K562 (cell line): ENCODE measurements around the gene TMCC2. TPM values are rescaled to one million over a fixed set of nuclear protein-coding genes. Genes with fewer than 3 reads are reported as not detected.

ENCODE experiments used
- ATAC-seq: fragments of 200-7000 bp; cut with Tn5 transposase; 3 replicates; pipeline ENCODE4 v1.9.1; 2020; ENCODE audit warnings: moderate library complexity
- BruUV-seq: library from RNA; stranded (reverse); fragments of 400-500 nt; replicated peaks from 2 replicates; lab custom pipeline; 2021; lab: Mats Ljungman, UMichigan
- CTCF ChIA-PET: fragments of 300-600 bp; formaldehyde crosslinking; extraction: SDS; loops from one replicate; lab custom pipeline; 2021; ENCODE audit warnings: low intra/inter-chr PET ratio; lab: Yijun Ruan, JAX
- POLR2A ChIA-PET: fragments of 300-600, 350-650 bp; sonication (Branson Sonifier 250); formaldehyde crosslinking; extraction: SDS; loops from one replicate; lab custom pipeline; 2021; ENCODE audit warnings: antibody characterized with exemption, inconsistent platforms; lab: Yijun Ruan, JAX
- DNase-seq, 4 experiments: peaks; one replicate each; pipeline versions ENCODE4 v3.0.0 to v3.0.0-alpha.2; 2011 to 2018; ENCODE audit warnings: low spot score in 3 of 4, mixed read lengths in 3 of 4; ENCODE audit errors: extremely low read depth in 1 of 4
- FAIRE-seq: peaks from 2 replicates; lab custom pipeline; 2011; peaks lifted over from hg19 to GRCh38; lab: Jason Lieb, UNC
- H2AFZ ChIP-seq: 2 replicates; pipeline ENCODE4 v1.6.0; 2011; ENCODE audit warnings: low read depth, low read length, control low read depth, inconsistent platforms
- H3K27ac ChIP-seq: fragments of 200-600 bp; 3 replicates; pipeline ENCODE4 v1.8.0; 2011; ENCODE audit warnings: low read depth, mild to moderate bottlenecking, control low read depth, inconsistent platforms, low read length, moderate library complexity, mixed read lengths; ENCODE audit errors: extremely low read depth
- H3K27me3 ChIP-seq, 2 experiments: fragments of 300-600 bp in 1 of 2; 2 replicates in 1 of 2; 3 replicates in 1 of 2; pipeline versions ENCODE4 v1.6.0 to v1.8.0; 2011; ENCODE audit warnings: inconsistent platforms in 2 of 2, low read length in 2 of 2, mild to moderate bottlenecking in 1 of 2, mixed read lengths in 1 of 2, moderate library complexity in 1 of 2; ENCODE audit not compliant: control insufficient read depth in 2 of 2, insufficient read depth in 2 of 2
- H3K36me3 ChIP-seq: fragments of 300-600 bp; 3 replicates; pipeline ENCODE4 v1.8.0; 2011; ENCODE audit warnings: mild to moderate bottlenecking, low read length, inconsistent platforms; ENCODE audit not compliant: control insufficient read depth, insufficient read depth
- H3K4me1 ChIP-seq, 2 experiments: fragments of 200-600 bp in 1 of 2; replicated peaks in 1 of 2; 2 replicates in 1 of 2; 3 replicates in 1 of 2; pipeline versions ENCODE4 v1.5.1 to v1.8.0; 2011; ENCODE audit warnings: inconsistent platforms in 2 of 2, low read length in 2 of 2, mild to moderate bottlenecking in 1 of 2, mixed read lengths in 1 of 2, moderate library complexity in 1 of 2; ENCODE audit not compliant: control insufficient read depth in 2 of 2, insufficient read depth in 2 of 2
- H3K4me2 ChIP-seq: 2 replicates; pipeline ENCODE4 v1.6.1; 2011; ENCODE audit warnings: low read length, control low read depth, inconsistent platforms, mixed read lengths; ENCODE audit not compliant: insufficient read depth
- H3K4me3 ChIP-seq: fragments of 200-600 bp; sonication (generic), shearing (Covaris generic); 2 replicates; pipeline ENCODE4 v1.5.1; 2016; ENCODE audit warnings: control low read depth, inconsistent platforms
- H3K79me2 ChIP-seq: fragments of 200-600 bp; 3 replicates; pipeline ENCODE4 v1.8.0; 2011; ENCODE audit warnings: low read length, inconsistent platforms; ENCODE audit not compliant: control insufficient read depth, insufficient read depth
- H3K9ac ChIP-seq, 2 experiments: 2 replicates each; pipeline versions ENCODE4 v1.6.0 to v1.6.1; 2011; ENCODE audit warnings: low read depth in 2 of 2, low read length in 2 of 2, control low read depth in 1 of 2, inconsistent platforms in 1 of 2, mild to moderate bottlenecking in 1 of 2, mixed read lengths in 1 of 2; ENCODE audit not compliant: insufficient read depth in 1 of 2
- H3K9me1 ChIP-seq: one replicate; pipeline ENCODE4 v1.6.0; 2011; ENCODE audit warnings: inconsistent platforms, mild to moderate bottlenecking, low read length, moderate library complexity; ENCODE audit not compliant: control insufficient read depth, insufficient read depth
- H3K9me3 ChIP-seq: replicated peaks from 2 replicates; pipeline ENCODE4 v1.5.1; 2011; ENCODE audit warnings: low read depth, low read length, inconsistent platforms; ENCODE audit not compliant: control insufficient read depth, insufficient read depth
- H4K20me1 ChIP-seq: replicated peaks from 2 replicates; pipeline ENCODE4 v1.6.1; 2011; ENCODE audit warnings: low read length, inconsistent platforms, mixed read lengths; ENCODE audit not compliant: control insufficient read depth, insufficient read depth
- ARID1B ChIP-seq: fragments of 450-650 bp; IDR thresholded peaks from 2 replicates; pipeline ENCODE4 v1.6.1; 2016; ENCODE audit warnings: antibody characterized with exemption, mild to moderate bottlenecking, inconsistent platforms
- BDP1 ChIP-seq: IDR thresholded peaks from 3 replicates; pipeline ENCODE4 v1.6.1; 2011; ENCODE audit not compliant: insufficient read length, insufficient read depth
- CHD4 ChIP-seq: fragments of 200-600 bp; sonication (generic); IDR thresholded peaks from 3 replicates; pipeline ENCODE4 v1.6.1; 2012; ENCODE audit warnings: low read depth, mild to moderate bottlenecking, mixed read lengths, low read length, inconsistent platforms; ENCODE audit not compliant: insufficient read depth, insufficient replicate concordance, poor library complexity, severe bottlenecking
- ILF3 ChIP-seq: fragments of 450-650 bp; IDR thresholded peaks from 2 replicates; pipeline ENCODE4 v1.6.1; 2018; ENCODE audit warnings: antibody characterized with exemption, mild to moderate bottlenecking, moderate library complexity, borderline replicate concordance
- KDM2B ChIP-seq: fragments of 250-450 bp; sonication (Bioruptor Pico); IDR thresholded peaks from 2 replicates; pipeline ENCODE4 v1.8.0; 2021; ENCODE audit warnings: mild to moderate bottlenecking, moderate library complexity
- MTA3 ChIP-seq: fragments of 450-650 bp; formaldehyde crosslinking; IDR thresholded peaks from 2 replicates; pipeline ENCODE4 v1.6.1; 2017; ENCODE audit warnings: mild to moderate bottlenecking, borderline replicate concordance
- NELFE ChIP-seq: IDR thresholded peaks from 2 replicates; pipeline ENCODE4 v1.6.1; 2011; ENCODE audit warnings: mild to moderate bottlenecking; ENCODE audit not compliant: insufficient read depth, insufficient read length
- NFE2 ChIP-seq: IDR thresholded peaks from 2 replicates; pipeline ENCODE4 v1.6.1; 2014; ENCODE audit warnings: antibody characterized with exemption, low read depth
- PHB ChIP-seq: fragments of 250-450 bp; sonication (Bioruptor Pico); IDR thresholded peaks from 2 replicates; pipeline ENCODE4 v1.5.0; 2021
- SOX6 ChIP-seq: fragments of 450-650 bp; IDR thresholded peaks from 2 replicates; pipeline ENCODE4 v1.6.1; 2014; ENCODE audit warnings: mild to moderate bottlenecking
- SRSF1 ChIP-seq: fragments of 200-400 bp; formaldehyde crosslinking; IDR thresholded peaks from 2 replicates; pipeline ENCODE4 v1.6.1; 2017; ENCODE audit warnings: mild to moderate bottlenecking, low read depth, low read length, moderate library complexity
- TCF3 ChIP-seq: sonication (generic); formaldehyde crosslinking; IDR thresholded peaks from 2 replicates; pipeline ENCODE4 v1.4.0; 2020; ENCODE audit warnings: mild to moderate bottlenecking, missing genetic modification reagents
- TGIF2 ChIP-seq: sonication (generic); formaldehyde crosslinking; IDR thresholded peaks from 2 replicates; pipeline ENCODE4 v1.8.1; 2022; ENCODE audit warnings: mild to moderate bottlenecking, missing genetic modification reagents, moderate library complexity
- ZNF12 ChIP-seq: sonication (generic); formaldehyde crosslinking; IDR thresholded peaks from 2 replicates; pipeline ENCODE4 v1.4.0; 2020; ENCODE audit warnings: mild to moderate bottlenecking, missing genetic modification reagents
- ZNF140 ChIP-seq: fragments of 250-450 bp; sonication (Bioruptor Pico); IDR thresholded peaks from 2 replicates; pipeline ENCODE4 v1.8.0; 2021; ENCODE audit warnings: moderate library complexity, mild to moderate bottlenecking, inconsistent platforms
- ZNF324 ChIP-seq: fragments of 250-450 bp; sonication (Bioruptor Pico); IDR thresholded peaks from 2 replicates; pipeline ENCODE4 v1.4.0; 2020; ENCODE audit warnings: mild to moderate bottlenecking
- ZNF75A ChIP-seq: fragments of 450-650 bp; formaldehyde crosslinking; IDR thresholded peaks from 2 replicates; pipeline ENCODE4 v1.4.0; 2020; ENCODE audit warnings: mild to moderate bottlenecking
- WGBS: fragments of 100-300 bp; shearing (Covaris generic); methylation state at CpG from one replicate; pipeline ENCODE4 v1.1.6; 2016; ENCODE audit warnings: low coverage, mixed read lengths; ENCODE audit not compliant: insufficient coverage; ENCODE audit errors: missing lambda C conversion rate; 5-methylcytosine and 5-hydroxymethylcytosine counted together
- in situ Hi-C: fragments of 300-500 bp; cut with MboI; formaldehyde crosslinking; loops from 4 replicates; pipeline ENCODE4 v1.15.0; 2018; ENCODE audit warnings: inconsistent platforms, mixed read lengths
- intact Hi-C: fragments of 100-400 bp; cut with micrococcal nuclease; formaldehyde crosslinking; loops from 2 replicates; pipeline ENCODE4 v1.14.2; 2022
- polyA plus RNA-seq, 8 experiments: library from polyadenylated mRNA; depleted of rRNA in 4 of 8; stranded (reverse) in 5 of 8; unstranded in 3 of 8; fragments of >200 nt; fragmentation: Nextera tagmentation in 2 of 8; fragmentation: Illumina TruSeq in 1 of 8; extraction: Ambion mirVana in 2 of 8; extraction: Trizol in 1 of 8; gene quantifications; 2 replicates each; pipeline versions ENCODE4 v1.2.1 to v1.2.3, GENCODE V29; 2011 to 2014; ENCODE audit warnings: inconsistent platforms in 1 of 8, missing spikeins in 1 of 8
- total RNA-seq, 7 experiments: library from RNA; depleted of rRNA in 6 of 7; stranded (reverse); fragments of >200 nt in 6 of 7; fragmentation: Illumina TruSeq in 2 of 7; extraction: Trizol in 2 of 7; gene quantifications; 2 replicates each; pipeline versions ENCODE4 v1.2.1 to v1.2.3, GENCODE V29; 2011 to 2021; ENCODE audit warnings: low replicate concordance in 1 of 7
- TF ChIP-seq, protein P1 (sequence below), 2 experiments: IDR thresholded peaks; 2 replicates each; pipeline ENCODE4 v1.6.1; 2011; ENCODE audit warnings: borderline replicate concordance in 1 of 2, control low read depth in 1 of 2, low read depth in 1 of 2, low read length in 1 of 2, mild to moderate bottlenecking in 1 of 2, mixed read lengths in 1 of 2, moderate library complexity in 1 of 2; ENCODE audit not compliant: insufficient read depth in 1 of 2, insufficient read length in 1 of 2, poor library complexity in 1 of 2, severe bottlenecking in 1 of 2; ENCODE audit errors: extremely low read depth in 1 of 2
- TF ChIP-seq, protein P2 (sequence below): sonication (generic); formaldehyde crosslinking; IDR thresholded peaks from 2 replicates; pipeline ENCODE4 v1.8.0; 2022; ENCODE audit warnings: mild to moderate bottlenecking, missing genetic modification reagents

The TMCC2 gene
- total and polyA plus RNA-seq, 9 of the 15 experiments (the other 6 are each of a cell fraction or from before 2014, with no cell fraction given): 0.06 to 1.8 (median 0.98) TPM

DNA sequence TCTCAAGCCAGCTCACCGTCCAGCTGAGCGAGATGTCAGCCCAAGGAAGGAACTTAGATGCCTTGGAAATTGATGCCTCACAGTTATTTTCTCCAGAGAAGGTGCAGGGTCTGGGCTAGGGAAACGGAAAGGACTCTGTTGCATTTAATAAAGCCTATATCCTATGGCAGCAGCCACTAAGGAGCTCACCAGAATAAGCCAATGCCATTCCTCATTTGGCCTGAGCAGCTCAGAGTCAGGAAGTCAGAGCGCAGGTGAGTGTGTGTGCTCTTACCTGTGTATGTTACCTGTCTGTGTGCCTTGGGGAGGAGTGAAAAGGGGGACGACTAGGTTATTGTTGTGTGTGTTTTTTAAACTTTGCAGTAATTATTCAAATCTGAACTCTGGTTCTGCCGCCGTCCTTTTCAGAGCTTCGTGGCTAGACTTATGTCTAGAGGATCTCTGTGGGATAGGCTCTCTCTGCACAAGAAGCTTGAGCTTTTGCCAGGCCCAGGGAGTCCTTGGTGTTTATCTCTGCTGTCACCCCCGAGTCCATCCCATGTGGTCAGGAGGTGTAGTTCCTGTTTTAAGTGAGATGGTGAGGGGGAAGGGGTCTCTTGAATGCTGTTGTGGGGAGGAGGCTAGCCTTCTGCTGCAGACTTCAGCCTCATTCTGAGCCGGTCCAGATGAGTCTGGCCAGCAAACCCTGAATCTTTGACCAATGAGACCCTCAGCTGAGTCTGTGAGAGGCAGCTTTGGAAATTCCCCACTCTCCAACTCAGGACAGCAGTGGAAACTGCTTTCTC, 2.4 kb downstream of the TMCC2 start:
- DNase-seq (peak in 2 of 4 experiments; percentile 60 to 74), ATAC-seq (peak; percentile 35), FAIRE-seq (peak; percentile 64)
- ChIA-PET CTCF (interaction anchor here (1.4 to 1.9 kb wide), 2 partner anchors 26 to 96 kb away, joined by 4 to 16 read pairs; no protein-coding TSS in a partner anchor), POLR2A (interaction anchor here (0.6 to 3.0 kb wide), 9 partner anchors 8 to 349 kb away, joined by 3 to 19 read pairs (median 3); no protein-coding TSS in a partner anchor)
- Histone ChIP-seq H3K36me3 (no peaks in the 10 kb centered on the region), H3K27me3 (peaks cover 3 to 13% of the 10 kb centered on the region in 2 experiments; a peak in 3 of 5 replicates), H4K20me1 (no peaks in the 10 kb centered on the region; the same call in 1 of the 2 replicates), H3K9me3 (no peaks in the 10 kb centered on the region), H3K4me3 (no peak overlapping the region), H3K4me2 (peak overlapping the region; percentile 34; the same call in 1 of the 2 replicates), H3K27ac (no peak overlapping the region), H3K9ac (no peak overlapping the region; a peak in 1 of 4 replicates), H2AFZ (peak overlapping the region; percentile 49), H3K9me1 (no peaks in the 10 kb centered on the region), H3K4me1 (peaks cover 27 to 29% of the 10 kb centered on the region in 2 experiments), H3K79me2 (no peaks in the 10 kb centered on the region)
- no TSS peak for BruUV-seq
- intact Hi-C loops: loop anchor here (1.0 to 2.0 kb wide), 3 partner anchors 26 to 108 kb away; no protein-coding TSS in a partner anchor
- WGBS: 11% methylated on average over 10 of the region's 10 CpGs
- in situ Hi-C loops: no loop called here
- TF ChIP-seq, protein P1, sequence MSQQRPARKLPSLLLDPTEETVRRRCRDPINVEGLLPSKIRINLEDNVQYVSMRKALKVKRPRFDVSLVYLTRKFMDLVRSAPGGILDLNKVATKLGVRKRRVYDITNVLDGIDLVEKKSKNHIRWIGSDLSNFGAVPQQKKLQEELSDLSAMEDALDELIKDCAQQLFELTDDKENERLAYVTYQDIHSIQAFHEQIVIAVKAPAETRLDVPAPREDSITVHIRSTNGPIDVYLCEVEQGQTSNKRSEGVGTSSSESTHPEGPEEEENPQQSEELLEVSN (IDR thresholded peaks at IDR 0.05; ENCODE audit: borderline replicate concordance in 1 of 2, extremely low read depth in 1 of 2, insufficient read depth in 1 of 2, insufficient read length in 1 of 2, low read depth in 1 of 2, low read length in 1 of 2, poor library complexity in 1 of 2, severe bottlenecking in 1 of 2): peak in 1 of 2 experiments; percentile 20
- peak; percentile 69 for TF ChIP-seq TCF3
- TF ChIP-seq BDP1: no peak
- peak; percentile 51 for TF ChIP-seq ARID1B
- TF ChIP-seq NELFE: no peak
- no peak for TF ChIP-seq ZNF75A
- TF ChIP-seq ZNF324 (CRISPR knock-in tag): no peak
- TF ChIP-seq PHB: no peak
- no peak for TF ChIP-seq CHD4
- TF ChIP-seq, protein P2, sequence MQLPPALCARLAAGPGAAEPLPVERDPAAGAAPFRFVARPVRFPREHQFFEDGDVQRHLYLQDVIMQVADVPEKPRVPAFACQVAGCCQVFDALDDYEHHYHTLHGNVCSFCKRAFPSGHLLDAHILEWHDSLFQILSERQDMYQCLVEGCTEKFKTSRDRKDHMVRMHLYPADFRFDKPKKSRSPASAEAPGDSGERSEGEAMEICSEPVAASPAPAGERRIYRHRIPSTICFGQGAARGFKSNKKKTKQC (CRISPR knock-in tag): 0 out of 2 replicates have a peak, but pooled peaks have one; percentile 34
- no peak for TF ChIP-seq SOX6
- TF ChIP-seq ILF3: no peak
- TF ChIP-seq ZNF140 (CRISPR knock-in tag): no peak
- TF ChIP-seq TGIF2: no peak
- no peak for TF ChIP-seq ZNF12 (CRISPR knock-in tag)
- peak; percentile 25; the same call in 1 of the 2 replicates for TF ChIP-seq MTA3
- TF ChIP-seq KDM2B: no peak
- TF ChIP-seq SRSF1: no peak
- TF ChIP-seq NFE2: no peak
